Liver (tissue), 9 donors: Measurements from ENCODE around the gene PARD3. TPM values are rescaled to one million over a fixed set of nuclear protein-coding genes. Genes with fewer than 3 reads are reported as not detected.

Experiments
- DNase-seq: peaks from one replicate; pipeline ENCODE4 v3.0.0-alpha.2; 2017; ENCODE audit warnings: low spot score
- H3K27ac ChIP-seq, 2 donors: one replicate each; pipeline ENCODE4 v1.7.0; 2013; ENCODE audit warnings: inconsistent platforms in 2 of 2, low read length in 2 of 2, control low read depth in 1 of 2, low read depth in 1 of 2, mild to moderate bottlenecking in 1 of 2
- H3K27me3 ChIP-seq, 4 donors: one replicate each; pipeline versions ENCODE4 v1.6.1 to v1.7.0; 2013; ENCODE audit warnings: low read length in 3 of 4, inconsistent platforms in 1 of 4, mild to moderate bottlenecking in 1 of 4, moderate library complexity in 1 of 4; ENCODE audit not compliant: control insufficient read depth in 4 of 4, insufficient read depth in 4 of 4
- H3K36me3 ChIP-seq, 4 donors: one replicate each; pipeline versions ENCODE4 v1.6.1 to v1.7.0; 2013; ENCODE audit warnings: low read length in 3 of 4, mild to moderate bottlenecking in 3 of 4, low read depth in 1 of 4, moderate library complexity in 1 of 4; ENCODE audit not compliant: control insufficient read depth in 4 of 4, insufficient read depth in 3 of 4
- H3K4me1 ChIP-seq, 4 donors: one replicate each; pipeline versions ENCODE4 v1.6.1 to v1.7.0; 2013; ENCODE audit warnings: low read length in 3 of 4, mild to moderate bottlenecking in 3 of 4, moderate library complexity in 1 of 4; ENCODE audit not compliant: control insufficient read depth in 4 of 4, insufficient read depth in 4 of 4
- H3K4me3 ChIP-seq, 3 donors: one replicate each; pipeline versions ENCODE4 v1.6.1 to v1.7.0; 2013; ENCODE audit warnings: low read length in 3 of 3, control low read depth in 1 of 3, low read depth in 1 of 3, mild to moderate bottlenecking in 1 of 3
- H3K9ac ChIP-seq, 2 donors: one replicate each; pipeline ENCODE4 v1.7.0; 2013; ENCODE audit warnings: low read length in 2 of 2, mild to moderate bottlenecking in 2 of 2, moderate library complexity in 2 of 2, control low read depth in 1 of 2, low read depth in 1 of 2
- H3K9me3 ChIP-seq, 4 donors: one replicate each; pipeline versions ENCODE4 v1.6.1 to v1.7.0; 2013; ENCODE audit warnings: low read length in 3 of 4; ENCODE audit not compliant: control insufficient read depth in 4 of 4
- ATF3 ChIP-seq: IDR thresholded peaks from 2 replicates; pipeline ENCODE4 v1.6.1; 2016; ENCODE audit warnings: antibody characterized with exemption
- EGR1 ChIP-seq, 2 donors: IDR thresholded peaks; 2 replicates each; pipeline ENCODE4 v1.6.1; 2016 to 2018; ENCODE audit warnings: antibody characterized with exemption in 2 of 2, low read depth in 2 of 2
- FOXA1 ChIP-seq: IDR thresholded peaks from 2 replicates; pipeline ENCODE4 v1.6.1; 2016; ENCODE audit warnings: antibody characterized with exemption
- FOXA2 ChIP-seq: IDR thresholded peaks from 2 replicates; pipeline ENCODE4 v1.6.1; 2016; ENCODE audit warnings: antibody characterized with exemption
- GABPA ChIP-seq, 2 donors: IDR thresholded peaks in 1 of 2; conservative IDR thresholded peaks in 1 of 2; 2 replicates each; pipeline ENCODE4 v1.6.1; 2016; ENCODE audit warnings: antibody characterized with exemption in 2 of 2, mild to moderate bottlenecking in 1 of 2, moderate library complexity in 1 of 2
- HNF4A ChIP-seq, 2 donors: conservative IDR thresholded peaks; 2 replicates each; pipeline ENCODE4 v1.6.1; 2016; ENCODE audit warnings: antibody characterized with exemption in 2 of 2, mild to moderate bottlenecking in 2 of 2
- HNF4G ChIP-seq: IDR thresholded peaks from 2 replicates; pipeline ENCODE4 v1.6.1; 2016; ENCODE audit warnings: antibody characterized with exemption
- JUND ChIP-seq, 2 donors: IDR thresholded peaks; 2 replicates each; pipeline ENCODE4 v1.6.1; 2016; ENCODE audit warnings: antibody characterized with exemption in 2 of 2
- MAX ChIP-seq: IDR thresholded peaks from 2 replicates; pipeline ENCODE4 v1.6.1; 2016; ENCODE audit warnings: antibody characterized with exemption
- NR2F2 ChIP-seq: IDR thresholded peaks from 2 replicates; pipeline ENCODE4 v1.6.1; 2016; ENCODE audit warnings: antibody characterized with exemption
- RAD21 ChIP-seq, 2 donors: IDR thresholded peaks; 2 replicates each; pipeline ENCODE4 v1.6.1; 2016; ENCODE audit warnings: antibody characterized with exemption in 2 of 2, mild to moderate bottlenecking in 2 of 2
- REST ChIP-seq: IDR thresholded peaks from 2 replicates; pipeline ENCODE4 v1.6.1; 2016; ENCODE audit warnings: antibody characterized with exemption, mild to moderate bottlenecking
- RXRA ChIP-seq, 2 donors: IDR thresholded peaks; 2 replicates each; pipeline ENCODE4 v1.6.1; 2017 to 2018; ENCODE audit warnings: antibody characterized with exemption in 2 of 2, mild to moderate bottlenecking in 1 of 2
- SP1 ChIP-seq: IDR thresholded peaks from 2 replicates; pipeline ENCODE4 v1.6.1; 2018; ENCODE audit warnings: antibody characterized with exemption, mild to moderate bottlenecking
- TAF1 ChIP-seq: conservative IDR thresholded peaks from 2 replicates; pipeline ENCODE4 v1.6.1; 2016; ENCODE audit warnings: antibody characterized with exemption, mild to moderate bottlenecking
- YY1 ChIP-seq: IDR thresholded peaks from 2 replicates; pipeline ENCODE4 v1.6.1; 2016; ENCODE audit warnings: antibody characterized with exemption, mild to moderate bottlenecking
- ZBTB33 ChIP-seq: IDR thresholded peaks from 2 replicates; pipeline ENCODE4 v1.6.1; 2016; ENCODE audit warnings: antibody characterized with exemption
- WGBS: extraction: QIAGEN DNeasy Blood & Tissue Kit; methylation state at CpG from one replicate; pipeline ENCODE4 v1.1.7; 2013; 5-methylcytosine and 5-hydroxymethylcytosine counted together
- polyA plus RNA-seq, 2 donors: library from polyadenylated mRNA; stranded (reverse) in 1 of 2; unstranded in 1 of 2; fragments of 200-250 nt in 1 of 2; fragments of >200 nt in 1 of 2; fragmentation: Nextera tagmentation in 1 of 2; extraction: Ambion mirVana in 1 of 2; gene quantifications; one replicate each; pipeline versions ENCODE4 v1.2.1 to v1.2.3, GENCODE V29; 2013 to 2015
- total RNA-seq, 2 donors: library from RNA; depleted of rRNA; stranded (reverse); fragments of >200 nt; gene quantifications; one replicate each; pipeline ENCODE4 v1.2.3, GENCODE V29; 2014
- TF ChIP-seq, protein P1 (sequence below): fragments of 150-350 bp; IDR thresholded peaks from 2 replicates; pipeline ENCODE4 v1.5.1; 2017; ENCODE audit warnings: improper control_type of control experiment, low read depth, low read length; ENCODE audit not compliant: missing input control
- donor health status: healthy.
- donor health status: healthy.
- donor health status: healthy.
- donor health status: healthy.
- donor health status: healthy.

Gene PARD3
- total and polyA plus RNA-seq, 4 donors, result 12.3 to 43.8 (median 13.5) TPM

DNA sequence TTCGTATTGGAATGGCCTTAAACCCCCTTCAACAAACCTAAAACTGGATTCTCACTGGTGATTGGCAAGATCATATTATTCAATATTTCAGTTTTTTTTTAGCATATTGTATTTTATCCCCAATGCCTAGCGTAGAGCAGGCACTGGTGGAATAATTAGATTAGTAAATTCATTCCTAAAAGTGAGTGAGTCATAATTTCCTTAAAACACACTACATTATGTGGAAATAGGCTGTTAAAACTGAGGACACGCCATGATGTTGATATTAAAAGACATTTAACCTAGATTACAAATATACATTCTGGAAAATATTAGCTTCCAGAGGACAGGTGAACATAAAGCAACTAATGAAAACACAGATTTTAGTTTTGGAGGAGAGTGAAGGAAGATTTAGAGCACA lies 463.9 kb downstream of the PARD3 start:
- H3K27ac ChIP-seq, result no peak overlapping the region
- WGBS, result 92% methylated on average over 3 of the region's 3 CpGs
- H3K9me3 ChIP-seq, result no peaks in the 10 kb centered on the region
- no peaks in the 10 kb centered on the region for H3K4me1 ChIP-seq
- peaks cover 0 to 7% (median 4%) of the 10 kb centered on the region in 4 donors for H3K36me3 ChIP-seq
- no peak overlapping the region for H3K9ac ChIP-seq
- H3K4me3 ChIP-seq, result no peak overlapping the region
- no peak for TF ChIP-seq HNF4G
- no peak for TF ChIP-seq FOXA2
- TF ChIP-seq HNF4A (conservative IDR thresholded peaks at IDR 0.05), result no peak
- TF ChIP-seq ZBTB33, result no peak
- TF ChIP-seq GABPA (IDR thresholded peaks at IDR 0.05 in 1 of 2, conservative IDR thresholded peaks at IDR 0.05 in 1 of 2), result no peak
- TF ChIP-seq NR2F2, result no peak
- no peak for TF ChIP-seq TAF1
- TF ChIP-seq JUND (IDR thresholded peaks at IDR 0.05), result no peak
- no peaks in the 10 kb centered on the region for H3K27me3 ChIP-seq
- no peak for DNase-seq

DNA sequence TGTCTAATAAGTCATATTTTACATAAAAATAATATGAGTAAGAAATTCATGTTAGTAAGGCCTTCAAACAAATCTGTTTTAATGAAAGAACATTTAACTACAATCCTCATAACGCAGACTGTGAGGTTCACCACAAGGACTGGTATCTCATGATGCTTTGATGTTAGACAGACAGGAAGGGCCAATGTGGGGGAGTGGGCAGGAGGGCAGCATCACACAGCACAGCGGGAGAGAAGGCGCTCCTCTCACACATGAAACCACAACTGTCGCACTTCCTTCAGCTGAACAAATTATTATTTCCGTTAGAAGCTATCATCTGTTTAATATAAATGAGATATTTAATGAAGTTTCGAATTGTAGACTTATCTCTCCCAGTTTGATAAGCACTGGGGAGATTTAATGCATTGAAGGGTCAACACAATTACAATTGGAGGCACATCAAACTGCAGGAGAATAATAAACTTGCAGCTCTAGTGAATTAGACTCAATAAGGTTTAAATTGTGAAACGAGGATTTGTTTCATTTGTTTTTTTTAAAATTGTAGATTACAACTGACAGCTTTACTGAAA lies 466.1 kb downstream of the PARD3 start:
- Histone ChIP-seq H3K27me3 (no peaks in the 10 kb centered on the region), H3K27ac (no peak overlapping the region), H3K36me3 (peaks cover 0 to 7% (median under 1%) of the 10 kb centered on the region in 4 donors), H3K4me1 (no peaks in the 10 kb centered on the region), H3K9ac (no peak overlapping the region), H3K4me3 (no peak overlapping the region), H3K9me3 (no peaks in the 10 kb centered on the region)
- 95% methylated on average over 7 of the region's 7 CpGs for WGBS
- no peak for DNase-seq
- TF ChIP-seq ATF3 (no peak), RXRA (IDR thresholded peaks at IDR 0.05) (no peak), EGR1 (IDR thresholded peaks at IDR 0.05; ENCODE audit: low read depth in 2 of 2) (no peak), RAD21 (IDR thresholded peaks at IDR 0.05) (no peak), SP1 (no peak), HNF4A (conservative IDR thresholded peaks at IDR 0.05) (no peak), FOXA1 (no peak), TAF1 (no peak), GABPA (IDR thresholded peaks at IDR 0.05 in 1 of 2, conservative IDR thresholded peaks at IDR 0.05 in 1 of 2) (no peak), ZBTB33 (no peak)

GRCh38 chr10:34348021-34348420 lies 467.1 kb downstream of the PARD3 start:
- H3K27me3 ChIP-seq, result no peaks in the 10 kb centered on the region
- H3K36me3 ChIP-seq, result peaks cover 0 to 7% (median under 1%) of the 10 kb centered on the region in 4 donors
- H3K4me1 ChIP-seq, result no peaks in the 10 kb centered on the region
- H3K9ac ChIP-seq, result no peak overlapping the region
- no peak overlapping the region for H3K27ac ChIP-seq
- H3K4me3 ChIP-seq, result no peak overlapping the region
- no peaks in the 10 kb centered on the region for H3K9me3 ChIP-seq
- no peak for DNase-seq
- WGBS, result 95% methylated on average over 6 of the region's 6 CpGs
- no peak for TF ChIP-seq MAX
- TF ChIP-seq REST, result no peak
- no peak for TF ChIP-seq HNF4A (conservative IDR thresholded peaks at IDR 0.05)
- no peak for TF ChIP-seq FOXA2
- TF ChIP-seq, protein P1, sequence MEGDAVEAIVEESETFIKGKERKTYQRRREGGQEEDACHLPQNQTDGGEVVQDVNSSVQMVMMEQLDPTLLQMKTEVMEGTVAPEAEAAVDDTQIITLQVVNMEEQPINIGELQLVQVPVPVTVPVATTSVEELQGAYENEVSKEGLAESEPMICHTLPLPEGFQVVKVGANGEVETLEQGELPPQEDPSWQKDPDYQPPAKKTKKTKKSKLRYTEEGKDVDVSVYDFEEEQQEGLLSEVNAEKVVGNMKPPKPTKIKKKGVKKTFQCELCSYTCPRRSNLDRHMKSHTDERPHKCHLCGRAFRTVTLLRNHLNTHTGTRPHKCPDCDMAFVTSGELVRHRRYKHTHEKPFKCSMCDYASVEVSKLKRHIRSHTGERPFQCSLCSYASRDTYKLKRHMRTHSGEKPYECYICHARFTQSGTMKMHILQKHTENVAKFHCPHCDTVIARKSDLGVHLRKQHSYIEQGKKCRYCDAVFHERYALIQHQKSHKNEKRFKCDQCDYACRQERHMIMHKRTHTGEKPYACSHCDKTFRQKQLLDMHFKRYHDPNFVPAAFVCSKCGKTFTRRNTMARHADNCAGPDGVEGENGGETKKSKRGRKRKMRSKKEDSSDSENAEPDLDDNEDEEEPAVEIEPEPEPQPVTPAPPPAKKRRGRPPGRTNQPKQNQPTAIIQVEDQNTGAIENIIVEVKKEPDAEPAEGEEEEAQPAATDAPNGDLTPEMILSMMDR, result no peak
- no peak for TF ChIP-seq YY1
